ENCODE data around the gene ATP8A2. TPM values are rescaled to one million over a fixed set of nuclear protein-coding genes. Genes with fewer than 3 reads are reported as not detected.

The ATP8A2 gene
- total RNA-seq, 2 donors from 2014 or later, result 0.23 to 6.1 TPM

DNA sequence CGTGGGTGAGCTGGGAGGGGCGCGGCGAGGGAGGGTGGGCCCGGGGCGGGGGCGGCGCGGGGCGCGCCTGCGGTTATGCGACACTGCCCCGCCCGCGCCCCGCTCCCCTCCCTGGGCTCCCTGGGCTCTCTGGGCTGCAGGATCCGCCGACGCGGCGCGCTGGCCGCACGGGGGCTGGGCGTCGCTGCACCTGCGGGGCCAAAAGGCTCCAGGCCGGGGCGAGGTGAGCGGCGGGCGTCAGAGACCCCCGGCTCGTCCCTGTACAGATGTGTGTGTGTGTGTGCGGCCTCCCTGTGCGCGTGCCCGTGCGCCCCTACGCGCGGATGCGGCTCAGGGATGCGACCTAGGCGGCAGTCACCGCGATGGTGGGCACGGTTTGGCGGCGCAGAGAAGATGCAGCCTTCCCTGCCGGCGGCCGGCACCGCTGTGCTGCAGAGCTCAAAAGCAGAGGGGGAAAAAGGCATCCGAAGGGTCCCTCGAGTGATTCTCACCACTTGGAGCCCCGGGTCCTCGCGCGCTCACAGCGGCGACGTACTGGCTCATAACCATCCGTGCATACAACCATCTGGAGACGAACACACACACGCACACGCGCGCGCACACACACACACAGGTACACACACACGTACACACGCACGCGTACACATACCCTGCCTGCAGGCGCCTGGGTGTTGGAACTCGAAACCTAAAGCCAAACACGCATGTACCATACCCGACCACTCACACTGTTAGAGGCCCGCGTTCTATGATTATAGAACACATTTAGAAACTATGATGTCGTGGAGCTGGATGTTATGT, 709 bp downstream of the ATP8A2 start:
- WGBS, result 9% methylated on average over 68 of the region's 82 CpGs
- DNase-seq (ENCODE audit: low spot score), result no peak
- Histone ChIP-seq H3K27ac (no peak overlapping the region), H3K9me3 (no peaks in the 10 kb centered on the region), H3K4me1 (replicated peaks) (no peaks in the 10 kb centered on the region), H3K4me3 (peak overlapping the region; percentile 15 to 32), H3K36me3 (no peaks in the 10 kb centered on the region), H3K27me3 (replicated peaks; ENCODE audit: insufficient read depth) (peaks cover 5% of the 10 kb centered on the region)
- TF ChIP-seq, protein P1, sequence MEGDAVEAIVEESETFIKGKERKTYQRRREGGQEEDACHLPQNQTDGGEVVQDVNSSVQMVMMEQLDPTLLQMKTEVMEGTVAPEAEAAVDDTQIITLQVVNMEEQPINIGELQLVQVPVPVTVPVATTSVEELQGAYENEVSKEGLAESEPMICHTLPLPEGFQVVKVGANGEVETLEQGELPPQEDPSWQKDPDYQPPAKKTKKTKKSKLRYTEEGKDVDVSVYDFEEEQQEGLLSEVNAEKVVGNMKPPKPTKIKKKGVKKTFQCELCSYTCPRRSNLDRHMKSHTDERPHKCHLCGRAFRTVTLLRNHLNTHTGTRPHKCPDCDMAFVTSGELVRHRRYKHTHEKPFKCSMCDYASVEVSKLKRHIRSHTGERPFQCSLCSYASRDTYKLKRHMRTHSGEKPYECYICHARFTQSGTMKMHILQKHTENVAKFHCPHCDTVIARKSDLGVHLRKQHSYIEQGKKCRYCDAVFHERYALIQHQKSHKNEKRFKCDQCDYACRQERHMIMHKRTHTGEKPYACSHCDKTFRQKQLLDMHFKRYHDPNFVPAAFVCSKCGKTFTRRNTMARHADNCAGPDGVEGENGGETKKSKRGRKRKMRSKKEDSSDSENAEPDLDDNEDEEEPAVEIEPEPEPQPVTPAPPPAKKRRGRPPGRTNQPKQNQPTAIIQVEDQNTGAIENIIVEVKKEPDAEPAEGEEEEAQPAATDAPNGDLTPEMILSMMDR (IDR thresholded peaks at IDR 0.05), result no peak
- TF ChIP-seq POLR2AphosphoS5 (IDR thresholded peaks at IDR 0.05), result no peak
- TF ChIP-seq POLR2A (IDR thresholded peaks at IDR 0.05), result no peak
- intact Hi-C loops (cut with DNase I), result no loop called here

- no peaks in the 10 kb centered on the region for H3K36me3 ChIP-seq
- peak; percentile 7 for DNase-seq (ENCODE audit: low spot score)
- intact Hi-C loops (cut with DNase I), result no loop called here
- no peak overlapping the region for H3K27ac ChIP-seq
- no peaks in the 10 kb centered on the region for H3K4me1 ChIP-seq (replicated peaks)
- H3K4me3 ChIP-seq, result no peak overlapping the region
- no peaks in the 10 kb centered on the region for H3K9me3 ChIP-seq
- TF ChIP-seq POLR2A (IDR thresholded peaks at IDR 0.05), result no peak
- TF ChIP-seq, protein P1 (IDR thresholded peaks at IDR 0.05), result peak; percentile 25 to 57 (median 50)
- peaks cover 5% of the 10 kb centered on the region for H3K27me3 ChIP-seq (replicated peaks; ENCODE audit: insufficient read depth)
- 45% methylated on average over 9 of the region's 9 CpGs for WGBS
These were observed 4.1 kb downstream of the ATP8A2 start for GRCh38 chr13:25375727-25376358.

DNA sequence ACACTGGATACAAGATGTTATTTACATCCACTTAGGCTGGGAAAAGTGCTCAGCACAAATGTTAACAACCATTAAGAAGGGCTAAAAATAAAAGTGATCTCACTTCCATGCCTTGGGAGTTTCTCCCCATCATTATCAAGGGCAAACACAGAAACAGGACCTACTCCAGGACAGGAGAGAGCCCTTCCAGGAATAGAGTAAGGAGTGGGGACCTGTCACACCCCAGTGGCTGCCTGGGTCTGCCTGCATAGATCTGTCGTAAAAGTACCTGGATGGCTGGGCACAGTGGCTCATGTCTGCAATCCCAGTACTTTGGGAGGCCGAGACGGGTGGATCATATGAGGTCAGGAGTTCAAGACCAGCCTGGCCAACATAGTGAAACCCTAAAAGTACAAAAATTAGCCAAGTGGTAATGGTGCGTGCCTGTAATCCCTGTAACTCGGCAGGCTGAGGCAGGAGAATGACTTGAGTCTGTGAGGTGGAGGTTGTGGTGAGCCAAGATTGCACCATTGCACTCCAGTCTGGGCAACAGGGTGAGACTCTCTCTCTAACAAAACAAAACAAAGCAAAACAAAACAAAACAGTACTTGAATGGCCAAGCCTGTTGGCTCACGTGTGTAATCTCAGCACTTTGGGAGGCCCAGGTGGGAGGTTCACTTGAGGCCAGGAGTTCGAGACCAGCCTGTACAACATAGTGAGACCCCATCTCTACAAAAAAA, 5.6 kb downstream of the ATP8A2 start:
- TF ChIP-seq POLR2A (IDR thresholded peaks at IDR 0.05) (no peak), POLR2AphosphoS5 (IDR thresholded peaks at IDR 0.05) (no peak)
- TF ChIP-seq, protein P1 (IDR thresholded peaks at IDR 0.05), result no peak
- DNase-seq (ENCODE audit: low spot score), result no peak
- Histone ChIP-seq H3K27ac (no peak overlapping the region), H3K36me3 (no peaks in the 10 kb centered on the region), H3K27me3 (replicated peaks; ENCODE audit: insufficient read depth) (peaks cover under 1% of the 10 kb centered on the region), H3K4me1 (replicated peaks) (no peaks in the 10 kb centered on the region), H3K9me3 (no peaks in the 10 kb centered on the region), H3K4me3 (no peak overlapping the region)
- intact Hi-C loops (cut with DNase I), result no loop called here
- 88% methylated on average over 7 of the region's 7 CpGs for WGBS

- no peaks in the 10 kb centered on the region for H3K4me1 ChIP-seq (replicated peaks)
- 59% methylated on average over 5 of the region's 5 CpGs for WGBS
- no peaks in the 10 kb centered on the region for H3K36me3 ChIP-seq
- intact Hi-C loops (cut with DNase I), result no loop called here
- H3K27ac ChIP-seq, result no peak overlapping the region
- no peaks in the 10 kb centered on the region for H3K27me3 ChIP-seq (replicated peaks; ENCODE audit: insufficient read depth)
- H3K4me3 ChIP-seq, result no peak overlapping the region
- DNase-seq (ENCODE audit: low spot score), result no peak
- TF ChIP-seq, protein P1 (IDR thresholded peaks at IDR 0.05), result no peak
- TF ChIP-seq POLR2A (IDR thresholded peaks at IDR 0.05) (no peak), POLR2AphosphoS5 (IDR thresholded peaks at IDR 0.05) (no peak)
- H3K9me3 ChIP-seq, result no peaks in the 10 kb centered on the region
These were observed 6.8 kb downstream of the ATP8A2 start for GRCh38 chr13:25378528-25378927.
